GM23338 (cell line): ENCODE results near the gene BAG5. TPM values are rescaled to one million over a fixed set of nuclear protein-coding genes. Genes with fewer than 3 reads are reported as not detected.

Experiments
- ATAC-seq: fragments of 200-7000 bp; cut with Tn5 transposase; 3 replicates; pipeline ENCODE4 v1.9.1; 2020
- DNase-seq: peaks from one replicate; pipeline ENCODE4 v3.0.0-alpha.2; 2015; ENCODE audit warnings: low spot score
- H2AFZ ChIP-seq: fragments of 200-600 bp; sonication (generic); 2 replicates; pipeline ENCODE4 v1.8.0; 2016; ENCODE audit warnings: antibody characterized with exemption, mild to moderate bottlenecking, moderate library complexity
- H3F3A ChIP-seq: fragments of 200-600 bp; sonication (generic); replicated peaks from 2 replicates; pipeline ENCODE4 v1.8.0; 2017; ENCODE audit warnings: antibody characterized with exemption, mixed run types, low read depth
- H3K27ac ChIP-seq: fragments of 200-600 bp; sonication (generic); 2 replicates; pipeline ENCODE4 v1.6.1; 2016; ENCODE audit warnings: low read depth
- H3K27me3 ChIP-seq: fragments of 200-600 bp; sonication (generic); 2 replicates; pipeline ENCODE4 v1.8.0; 2016; ENCODE audit warnings: mild to moderate bottlenecking, mixed run types, moderate library complexity; ENCODE audit not compliant: insufficient read depth
- H3K36me3 ChIP-seq: fragments of 200-600 bp; sonication (generic); 2 replicates; pipeline ENCODE4 v1.8.0; 2016; ENCODE audit warnings: mild to moderate bottlenecking; ENCODE audit not compliant: insufficient read depth
- H3K4me1 ChIP-seq: fragments of 200-600 bp; sonication (generic); 2 replicates; pipeline ENCODE4 v1.8.0; 2016; ENCODE audit warnings: mild to moderate bottlenecking, moderate library complexity; ENCODE audit not compliant: insufficient read depth
- H3K4me2 ChIP-seq: fragments of 200-600 bp; sonication (generic); 2 replicates; pipeline ENCODE4 v1.7.1; 2017; ENCODE audit warnings: mixed run types
- H3K4me3 ChIP-seq: fragments of 200-600 bp; sonication (generic); 2 replicates; pipeline ENCODE4 v1.6.1; 2016; ENCODE audit warnings: mixed run types
- H3K79me2 ChIP-seq: fragments of 200-600 bp; sonication (generic); replicated peaks from 2 replicates; pipeline ENCODE4 v1.8.0; 2017; ENCODE audit warnings: mild to moderate bottlenecking; ENCODE audit not compliant: insufficient read depth
- H3K9me2 ChIP-seq: fragments of 200-600 bp; sonication (generic); 2 replicates; pipeline ENCODE4 v1.8.0; 2017; ENCODE audit not compliant: insufficient read depth
- H4K20me1 ChIP-seq: fragments of 200-600 bp; sonication (generic); replicated peaks from 2 replicates; pipeline ENCODE4 v1.8.0; 2017; ENCODE audit warnings: mild to moderate bottlenecking; ENCODE audit not compliant: insufficient read depth
- H3K27ac Mint-ChIP-seq: 2 replicates; pipeline ENCODE4 v1.8.0; 2020; ENCODE audit warnings: inconsistent platforms, mild to moderate bottlenecking, moderate library complexity, mixed read lengths
- H3K27me3 Mint-ChIP-seq: 3 replicates; pipeline ENCODE4 v1.8.0; 2022; ENCODE audit warnings: low read depth, mild to moderate bottlenecking, moderate library complexity, mixed read lengths, inconsistent platforms; ENCODE audit not compliant: insufficient read depth, poor library complexity
- H3K36me3 Mint-ChIP-seq: 3 replicates; pipeline ENCODE4 v1.8.0; 2021; ENCODE audit warnings: low read depth, mild to moderate bottlenecking, inconsistent platforms, moderate library complexity, mixed read lengths
- H3K4me1 Mint-ChIP-seq: 3 replicates; pipeline ENCODE4 v1.8.0; 2020; ENCODE audit warnings: mild to moderate bottlenecking, inconsistent platforms, mixed read lengths
- H3K4me3 Mint-ChIP-seq: 3 replicates; pipeline ENCODE4 v1.8.0; 2021; ENCODE audit warnings: moderate library complexity, mild to moderate bottlenecking, inconsistent platforms, mixed read lengths
- H3K9me3 Mint-ChIP-seq: 3 replicates; pipeline ENCODE4 v1.8.0; 2020; ENCODE audit warnings: moderate library complexity, mild to moderate bottlenecking, inconsistent platforms, mixed read lengths
- CREB1 ChIP-seq: fragments of 250-450 bp; sonication (Bioruptor Pico); IDR thresholded peaks from 2 replicates; pipeline ENCODE4 v1.5.0; 2020; ENCODE audit warnings: low read depth, mild to moderate bottlenecking, moderate library complexity
- CTCF ChIP-seq, 2 experiments: fragments of 200-600 bp in 1 of 2; sonication (generic) in 1 of 2; conservative IDR thresholded peaks; 2 replicates each; pipeline versions ENCODE4 v1.5.1 to v1.6.1; 2016 to 2017; ENCODE audit warnings: antibody characterized with exemption in 2 of 2, low read depth in 2 of 2, mild to moderate bottlenecking in 2 of 2, moderate library complexity in 1 of 2
- EZH2 ChIP-seq: fragments of 200-600 bp; sonication (generic); IDR thresholded peaks from one replicate; pipeline ENCODE4 v1.8.0; 2017; ENCODE audit warnings: antibody characterized with exemption, mild to moderate bottlenecking, low read depth; ENCODE audit not compliant: unreplicated experiment
- EZH2phosphoT487 ChIP-seq: fragments of 200-600 bp; sonication (generic); IDR thresholded peaks from one replicate; pipeline ENCODE4 v1.8.1; 2018; ENCODE audit warnings: antibody characterized with exemption; ENCODE audit not compliant: unreplicated experiment
- JUNB ChIP-seq: IDR thresholded peaks from one replicate; pipeline ENCODE4 v1.6.1; 2016; ENCODE audit warnings: antibody characterized with exemption; ENCODE audit not compliant: unreplicated experiment
- NANOG ChIP-seq: IDR thresholded peaks from 2 replicates; pipeline ENCODE4 v1.6.1; 2016; ENCODE audit warnings: antibody characterized with exemption, borderline replicate concordance
- POLR2AphosphoS5 ChIP-seq: IDR thresholded peaks from 2 replicates; pipeline ENCODE4 v1.6.1; 2016; ENCODE audit warnings: antibody characterized with exemption, low read depth
- ZNF114 ChIP-seq: fragments of 250-450 bp; sonication (Bioruptor Pico); IDR thresholded peaks from 2 replicates; pipeline ENCODE4 v1.5.0; 2020; ENCODE audit warnings: mild to moderate bottlenecking, moderate library complexity
- ZNF331 ChIP-seq: fragments of 250-450 bp; sonication (Bioruptor Pico); IDR thresholded peaks from 2 replicates; pipeline ENCODE4 v1.5.0; 2020; ENCODE audit warnings: low read depth, mild to moderate bottlenecking, moderate library complexity
- polyA plus RNA-seq: library from polyadenylated mRNA; unstranded; fragments of >200 nt; fragmentation: Nextera tagmentation; extraction: Ambion mirVana; gene quantifications from 2 replicates; pipeline ENCODE4 v1.2.1, GENCODE V29; 2016
- total RNA-seq: library from RNA; depleted of rRNA; stranded (reverse); fragments of >200 nt; shearing (Covaris generic); gene quantifications from 2 replicates; pipeline ENCODE4 v1.2.3, GENCODE V29; 2014
- TF ChIP-seq, protein P1 (sequence below): IDR thresholded peaks from 2 replicates; pipeline ENCODE4 v1.6.1; 2016; ENCODE audit warnings: antibody characterized with exemption
- TF ChIP-seq, protein P2 (sequence below): fragments of 250-450 bp; sonication (Bioruptor Pico); IDR thresholded peaks from 2 replicates; pipeline ENCODE4 v1.5.0; 2020; ENCODE audit warnings: mild to moderate bottlenecking, moderate library complexity

The BAG5 gene
- total and polyA plus RNA-seq, 2 experiments from 2014 or later: 21.1 to 29.2 TPM

- no peak for TF ChIP-seq CREB1 (CRISPR knock-in tag)
- TF ChIP-seq ZNF331 (CRISPR knock-in tag): no peak
- TF ChIP-seq NANOG: no peak
- TF ChIP-seq POLR2AphosphoS5: no peak
- TF ChIP-seq ZNF114: no peak
These were observed 16.4 kb downstream of the BAG5 start (continued) for GRCh38 chr14:103545915-103546651.

GRCh38 chr14:103545219-103545914 lies 17.1 kb downstream of the BAG5 start:
- Histone ChIP-seq H3K36me3 (no peaks in the 10 kb centered on the region), H3K9me2 (no peaks in the 10 kb centered on the region), H3F3A (0 out of 2 replicates have a peak, but pooled peaks cover 3% of the 10 kb centered on the region), H3K4me2 (no peak overlapping the region), H3K4me3 (no peak overlapping the region), H3K27ac (no peak overlapping the region), H2AFZ (no peak overlapping the region), H3K4me1 (peaks cover 18% of the 10 kb centered on the region), H3K27me3 (no peaks in the 10 kb centered on the region; the same call in 1 of the 2 replicates), H4K20me1 (no peaks in the 10 kb centered on the region), H3K79me2 (no peaks in the 10 kb centered on the region)
- no peaks in the 10 kb centered on the region for H3K9me3 Mint-ChIP-seq
- no peak overlapping the region for H3K27ac Mint-ChIP-seq
- H3K27me3 Mint-ChIP-seq: peaks cover 15% of the 10 kb centered on the region
- no peak for DNase-seq
- no peak for ATAC-seq
- TF ChIP-seq POLR2AphosphoS5 (no peak), ZNF114 (no peak), EZH2phosphoT487 (no peak), JUNB (no peak), EZH2 (no peak), ZNF331 (CRISPR knock-in tag) (no peak), CTCF (conservative IDR thresholded peaks at IDR 0.05; ENCODE audit: low read depth in 2 of 2) (no peak), NANOG (no peak)
- TF ChIP-seq, protein P1, sequence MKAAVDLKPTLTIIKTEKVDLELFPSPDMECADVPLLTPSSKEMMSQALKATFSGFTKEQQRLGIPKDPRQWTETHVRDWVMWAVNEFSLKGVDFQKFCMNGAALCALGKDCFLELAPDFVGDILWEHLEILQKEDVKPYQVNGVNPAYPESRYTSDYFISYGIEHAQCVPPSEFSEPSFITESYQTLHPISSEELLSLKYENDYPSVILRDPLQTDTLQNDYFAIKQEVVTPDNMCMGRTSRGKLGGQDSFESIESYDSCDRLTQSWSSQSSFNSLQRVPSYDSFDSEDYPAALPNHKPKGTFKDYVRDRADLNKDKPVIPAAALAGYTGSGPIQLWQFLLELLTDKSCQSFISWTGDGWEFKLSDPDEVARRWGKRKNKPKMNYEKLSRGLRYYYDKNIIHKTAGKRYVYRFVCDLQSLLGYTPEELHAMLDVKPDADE: no peak
- TF ChIP-seq, protein P2, sequence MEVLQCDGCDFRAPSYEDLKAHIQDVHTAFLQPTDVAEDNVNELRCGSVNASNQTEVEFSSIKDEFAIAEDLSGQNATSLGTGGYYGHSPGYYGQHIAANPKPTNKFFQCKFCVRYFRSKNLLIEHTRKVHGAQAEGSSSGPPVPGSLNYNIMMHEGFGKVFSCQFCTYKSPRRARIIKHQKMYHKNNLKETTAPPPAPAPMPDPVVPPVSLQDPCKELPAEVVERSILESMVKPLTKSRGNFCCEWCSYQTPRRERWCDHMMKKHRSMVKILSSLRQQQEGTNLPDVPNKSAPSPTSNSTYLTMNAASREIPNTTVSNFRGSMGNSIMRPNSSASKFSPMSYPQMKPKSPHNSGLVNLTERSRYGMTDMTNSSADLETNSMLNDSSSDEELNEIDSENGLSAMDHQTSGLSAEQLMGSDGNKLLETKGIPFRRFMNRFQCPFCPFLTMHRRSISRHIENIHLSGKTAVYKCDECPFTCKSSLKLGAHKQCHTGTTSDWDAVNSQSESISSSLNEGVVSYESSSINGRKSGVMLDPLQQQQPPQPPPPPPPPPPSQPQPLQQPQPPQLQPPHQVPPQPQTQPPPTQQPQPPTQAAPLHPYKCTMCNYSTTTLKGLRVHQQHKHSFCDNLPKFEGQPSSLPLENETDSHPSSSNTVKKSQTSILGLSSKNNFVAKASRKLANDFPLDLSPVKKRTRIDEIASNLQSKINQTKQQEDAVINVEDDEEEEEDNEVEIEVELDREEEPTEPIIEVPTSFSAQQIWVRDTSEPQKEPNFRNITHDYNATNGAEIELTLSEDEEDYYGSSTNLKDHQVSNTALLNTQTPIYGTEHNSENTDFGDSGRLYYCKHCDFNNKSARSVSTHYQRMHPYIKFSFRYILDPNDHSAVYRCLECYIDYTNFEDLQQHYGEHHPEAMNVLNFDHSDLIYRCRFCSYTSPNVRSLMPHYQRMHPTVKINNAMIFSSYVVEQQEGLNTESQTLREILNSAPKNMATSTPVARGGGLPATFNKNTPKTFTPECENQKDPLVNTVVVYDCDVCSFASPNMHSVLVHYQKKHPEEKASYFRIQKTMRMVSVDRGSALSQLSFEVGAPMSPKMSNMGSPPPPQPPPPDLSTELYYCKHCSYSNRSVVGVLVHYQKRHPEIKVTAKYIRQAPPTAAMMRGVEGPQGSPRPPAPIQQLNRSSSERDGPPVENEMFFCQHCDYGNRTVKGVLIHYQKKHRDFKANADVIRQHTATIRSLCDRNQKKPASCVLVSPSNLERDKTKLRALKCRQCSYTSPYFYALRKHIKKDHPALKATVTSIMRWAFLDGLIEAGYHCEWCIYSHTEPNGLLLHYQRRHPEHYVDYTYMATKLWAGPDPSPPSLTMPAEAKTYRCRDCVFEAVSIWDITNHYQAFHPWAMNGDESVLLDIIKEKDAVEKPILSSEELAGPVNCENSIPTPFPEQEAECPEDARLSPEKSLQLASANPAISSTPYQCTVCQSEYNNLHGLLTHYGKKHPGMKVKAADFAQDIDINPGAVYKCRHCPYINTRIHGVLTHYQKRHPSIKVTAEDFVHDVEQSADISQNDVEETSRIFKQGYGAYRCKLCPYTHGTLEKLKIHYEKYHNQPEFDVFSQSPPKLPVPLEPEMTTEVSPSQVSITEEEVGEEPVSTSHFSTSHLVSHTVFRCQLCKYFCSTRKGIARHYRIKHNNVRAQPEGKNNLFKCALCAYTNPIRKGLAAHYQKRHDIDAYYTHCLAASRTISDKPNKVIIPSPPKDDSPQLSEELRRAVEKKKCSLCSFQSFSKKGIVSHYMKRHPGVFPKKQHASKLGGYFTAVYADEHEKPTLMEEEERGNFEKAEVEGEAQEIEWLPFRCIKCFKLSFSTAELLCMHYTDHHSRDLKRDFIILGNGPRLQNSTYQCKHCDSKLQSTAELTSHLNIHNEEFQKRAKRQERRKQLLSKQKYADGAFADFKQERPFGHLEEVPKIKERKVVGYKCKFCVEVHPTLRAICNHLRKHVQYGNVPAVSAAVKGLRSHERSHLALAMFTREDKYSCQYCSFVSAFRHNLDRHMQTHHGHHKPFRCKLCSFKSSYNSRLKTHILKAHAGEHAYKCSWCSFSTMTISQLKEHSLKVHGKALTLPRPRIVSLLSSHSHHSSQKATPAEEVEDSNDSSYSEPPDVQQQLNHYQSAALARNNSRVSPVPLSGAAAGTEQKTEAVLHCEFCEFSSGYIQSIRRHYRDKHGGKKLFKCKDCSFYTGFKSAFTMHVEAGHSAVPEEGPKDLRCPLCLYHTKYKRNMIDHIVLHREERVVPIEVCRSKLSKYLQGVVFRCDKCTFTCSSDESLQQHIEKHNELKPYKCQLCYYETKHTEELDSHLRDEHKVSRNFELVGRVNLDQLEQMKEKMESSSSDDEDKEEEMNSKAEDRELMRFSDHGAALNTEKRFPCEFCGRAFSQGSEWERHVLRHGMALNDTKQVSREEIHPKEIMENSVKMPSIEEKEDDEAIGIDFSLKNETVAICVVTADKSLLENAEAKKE (CRISPR knock-in tag): no peak
- no peak overlapping the region for H3K4me3 Mint-ChIP-seq
- H3K36me3 Mint-ChIP-seq: no peaks in the 10 kb centered on the region
- H3K4me1 Mint-ChIP-seq: peaks cover 9% of the 10 kb centered on the region; the same call in 1 of the 3 replicates
